NCI-H774 (cell line): Measurements from ENCODE around the gene FAM163B.

ENCODE experiments used
- DNase-seq: peaks from one replicate; lab custom pipeline; 2025; lab: John Stamatoyannopoulos, UW

The FAM163B gene

DNA sequence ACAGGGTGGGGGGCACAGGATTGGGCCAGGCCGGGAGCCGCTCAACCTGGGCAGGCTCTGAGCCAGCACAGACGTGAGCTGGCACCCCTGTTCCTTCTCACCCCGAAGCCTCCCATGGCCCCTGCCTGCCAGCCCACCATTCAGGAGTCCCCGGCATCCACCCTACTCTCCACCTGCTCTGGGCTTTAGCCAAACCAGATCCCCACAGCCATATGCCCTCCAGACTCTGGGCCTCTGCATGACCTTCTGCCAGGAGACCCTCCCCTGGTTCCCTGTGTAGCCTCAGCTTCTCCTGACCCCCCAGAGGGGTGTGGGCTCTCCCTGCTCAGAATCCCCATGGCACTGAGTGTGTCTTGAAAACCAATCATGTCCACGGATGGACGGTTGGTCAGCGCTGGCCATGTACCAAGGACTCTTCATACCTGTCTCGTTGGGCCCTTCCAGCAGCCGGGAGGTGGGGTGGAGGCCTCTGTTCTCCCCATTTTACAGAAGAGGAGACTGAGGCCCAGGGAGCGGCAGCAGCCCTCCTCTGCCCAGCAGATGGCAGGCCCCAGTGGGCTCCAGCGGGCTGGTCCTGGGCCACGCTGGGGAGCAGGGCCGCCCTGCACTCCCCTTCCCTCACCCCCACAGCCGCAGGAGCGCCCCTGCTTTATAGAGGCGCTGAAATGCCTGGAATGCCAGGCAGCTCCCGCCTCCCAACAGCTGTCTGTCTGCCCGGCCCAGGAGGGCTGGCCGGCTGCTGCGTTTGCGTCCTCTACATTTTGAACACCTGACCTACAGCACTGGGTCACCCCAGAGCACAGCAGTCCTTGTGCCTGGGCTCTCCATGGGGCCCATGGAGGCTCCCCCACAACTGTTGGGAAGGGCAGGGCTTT, 81.0 kb downstream of the FAM163B start:
- DNase-seq, result no peak

DNA sequence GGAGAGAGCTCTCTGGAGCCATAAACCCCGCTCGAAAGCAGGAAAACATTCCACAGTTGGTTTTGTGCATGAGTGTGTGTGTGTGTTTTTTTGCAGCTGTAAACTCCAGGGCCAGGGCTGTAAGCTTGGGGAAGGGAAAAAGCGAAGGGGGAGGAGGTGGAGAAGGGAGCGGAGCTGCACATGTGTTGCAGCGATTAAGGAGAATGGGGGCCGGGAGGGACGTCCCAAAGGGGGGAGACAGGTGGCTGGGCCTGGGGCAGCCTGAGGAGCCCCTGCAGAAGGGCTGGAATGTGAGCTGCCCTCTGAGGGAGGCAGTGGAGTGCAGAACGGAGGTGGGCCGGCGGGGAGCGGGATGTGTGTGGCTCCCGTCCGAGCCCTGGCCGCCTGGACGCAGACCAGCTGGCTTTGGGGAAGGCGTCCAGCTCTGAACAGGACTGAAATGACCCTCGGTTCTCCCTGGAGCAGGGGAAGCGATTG, 81.7 kb downstream of the FAM163B start:
- DNase-seq, result no peak
